GM19239 (cell line): ENCODE results near the gene SLC26A4.
"Not testable (repeated sequence)": the region's sequence is repeated elsewhere in the genome, so short reads cannot be mapped to it uniquely, and the experiment has no call there.

Source experiments
- DNase-seq: peaks from one replicate; pipeline ENCODE4 v3.0.0; 2011; ENCODE audit warnings: low spot score; ENCODE audit not compliant: insufficient read length
- FAIRE-seq: peaks from 2 replicates; lab custom pipeline; 2011; peaks lifted over from hg19 to GRCh38; lab: Jason Lieb, UNC

Gene SLC26A4

DNA sequence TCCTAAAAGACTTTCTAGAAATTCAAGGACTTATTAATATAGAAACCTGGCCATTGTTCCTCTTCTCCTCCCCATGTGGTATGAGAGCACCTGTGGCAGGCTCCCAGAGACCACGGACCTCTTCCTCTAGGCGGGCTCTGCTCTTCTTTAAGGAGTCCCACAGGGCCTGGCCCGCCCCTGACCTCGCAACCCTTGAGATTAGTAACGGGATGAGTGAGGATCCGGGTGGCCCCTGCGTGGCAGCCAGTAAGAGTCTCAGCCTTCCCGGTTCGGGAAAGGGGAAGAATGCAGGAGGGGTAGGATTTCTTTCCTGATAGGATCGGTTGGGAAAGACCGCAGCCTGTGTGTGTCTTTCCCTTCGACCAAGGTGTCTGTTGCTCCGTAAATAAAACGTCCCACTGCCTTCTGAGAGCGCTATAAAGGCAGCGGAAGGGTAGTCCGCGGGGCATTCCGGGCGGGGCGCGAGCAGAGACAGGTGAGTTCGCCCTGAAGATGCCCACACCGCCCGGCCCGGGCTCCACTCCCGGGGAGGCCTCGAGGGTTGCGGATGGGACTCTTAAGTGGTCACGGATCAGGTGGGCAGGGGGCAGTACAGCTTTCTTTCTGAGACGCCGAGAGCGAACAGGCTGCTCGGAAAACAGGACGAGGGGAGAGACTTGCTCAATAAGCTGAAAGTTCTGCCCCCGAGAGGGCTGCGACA is at the start of gene SLC26A4:
TSS of gene SLC26A4 (plus strand) at position 448 of the 700 bp plus-strand sequence. CDS start 814 bp downstream, outside the sequence.
- peak; percentile 21 for FAIRE-seq

DNA sequence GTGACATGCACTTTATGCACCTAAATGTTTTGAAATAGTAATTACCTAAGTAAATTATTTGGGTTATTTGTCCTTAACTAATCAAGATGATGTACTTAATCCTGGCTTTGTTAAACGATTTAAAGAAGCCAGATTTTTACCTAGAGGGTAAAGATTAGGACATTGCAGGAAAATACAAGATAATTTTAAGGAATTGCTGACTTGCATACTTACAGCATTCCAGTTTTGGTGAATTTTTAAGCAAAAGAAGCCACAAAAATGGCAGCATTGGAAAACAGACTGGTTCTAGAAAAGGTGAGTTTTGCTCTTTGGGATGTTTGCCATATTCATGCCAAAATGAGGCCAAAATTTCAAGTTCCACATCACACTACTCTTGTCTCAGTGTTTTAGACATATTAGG is 47.2 kb upstream of the SLC26A4 start:
- FAIRE-seq = no peak
- no peak for DNase-seq

More for the DNA sequence above, at the start of gene SLC26A4:
- no peak for DNase-seq

DNA sequence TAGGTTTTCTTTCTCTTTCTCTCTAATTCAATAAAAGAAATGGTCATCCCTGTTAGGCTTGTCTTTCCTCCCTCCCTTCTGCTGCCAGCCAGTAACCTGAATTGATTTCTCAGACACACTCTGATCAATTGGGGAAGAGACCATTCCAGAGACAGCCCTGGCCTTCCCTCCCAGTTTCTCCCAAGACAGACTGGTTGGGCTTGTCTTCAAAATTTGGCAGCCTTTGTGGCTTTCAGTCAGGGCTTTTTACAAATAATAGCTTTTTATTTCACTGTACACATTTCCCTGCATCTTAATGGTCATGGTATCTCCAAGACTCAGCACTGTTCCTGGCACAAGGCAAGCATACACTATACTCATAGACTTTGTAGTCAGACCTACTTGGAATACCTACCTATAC is 46.7 kb upstream of the SLC26A4 start:
- DNase-seq (no peak), FAIRE-seq (no peak)

DNA sequence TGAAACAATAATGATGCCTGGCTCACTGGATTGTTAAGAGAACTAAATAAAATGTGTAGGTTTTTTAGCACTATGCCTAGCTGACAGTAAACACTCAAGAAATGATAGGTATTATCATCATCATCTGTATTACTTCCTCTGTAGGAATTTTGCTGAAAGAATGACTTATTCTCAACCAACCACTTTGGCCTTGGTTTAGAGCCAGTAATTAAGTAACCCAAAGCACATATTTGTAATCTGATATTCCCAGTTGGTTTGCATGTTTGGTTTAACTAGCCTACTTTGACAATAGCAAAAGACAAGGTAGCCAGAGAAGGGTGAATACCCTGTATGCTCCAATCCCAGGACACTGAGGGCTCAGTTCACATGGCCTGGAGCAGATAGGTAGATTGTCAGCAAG is 46.2 kb upstream of the SLC26A4 start:
- FAIRE-seq = no peak
- no peak for DNase-seq

DNA sequence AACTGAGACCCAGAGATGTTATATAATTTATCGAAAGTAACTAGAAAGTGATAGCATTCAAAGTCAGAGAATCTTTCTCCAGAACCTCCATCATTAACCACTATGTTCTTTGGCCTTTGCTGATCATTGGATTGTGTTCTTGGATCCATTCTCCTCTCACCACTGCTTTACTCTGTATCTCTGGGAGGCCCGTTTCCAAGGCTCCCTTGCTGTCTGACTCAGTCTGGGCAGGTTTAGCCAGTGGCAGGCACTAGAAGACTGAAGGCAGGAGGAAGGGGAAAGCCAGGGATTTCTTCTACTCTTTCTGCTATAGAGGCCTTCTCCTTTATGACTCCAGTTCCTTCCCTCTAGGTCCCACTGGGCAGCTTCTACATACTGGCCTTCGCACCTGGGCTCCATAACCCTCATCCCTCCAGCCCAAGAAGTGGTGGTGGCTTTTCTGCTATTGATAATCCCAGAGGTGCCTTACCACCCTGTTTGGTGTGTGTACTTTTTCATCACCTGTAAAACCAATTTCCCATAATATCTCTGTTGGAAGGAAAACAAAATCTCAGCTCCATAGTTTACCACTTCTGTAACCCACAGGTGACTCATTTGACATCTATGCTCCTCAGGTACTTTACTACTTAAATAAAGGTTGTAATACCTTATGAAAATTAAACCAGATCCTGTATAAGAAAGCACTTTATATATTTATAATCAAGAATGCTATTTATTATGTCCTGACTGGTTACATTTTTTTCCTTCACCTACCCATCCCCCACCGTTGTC is 44.5 kb upstream of the SLC26A4 start:
- no peak for FAIRE-seq
- DNase-seq = no peak

DNA sequence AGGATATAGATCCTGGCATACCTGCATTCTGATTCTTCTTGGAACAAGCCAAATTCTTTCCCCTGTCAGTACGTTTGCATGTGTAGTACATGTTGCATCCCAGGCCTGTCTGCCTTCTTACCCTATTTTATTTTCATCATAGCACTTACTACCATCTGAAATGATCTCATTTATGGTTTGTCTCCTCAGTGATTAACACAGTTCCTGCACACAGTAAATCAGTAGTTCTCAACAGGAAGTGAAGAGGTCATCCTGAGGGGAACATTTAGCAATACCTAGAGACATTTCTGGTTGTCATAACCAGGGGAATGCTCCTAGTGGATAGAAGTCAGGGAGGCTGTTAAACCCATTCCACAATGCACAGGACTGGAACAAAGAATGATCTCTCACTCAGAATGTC is 38.2 kb upstream of the SLC26A4 start:
- FAIRE-seq = no peak
- DNase-seq = no peak

DNA sequence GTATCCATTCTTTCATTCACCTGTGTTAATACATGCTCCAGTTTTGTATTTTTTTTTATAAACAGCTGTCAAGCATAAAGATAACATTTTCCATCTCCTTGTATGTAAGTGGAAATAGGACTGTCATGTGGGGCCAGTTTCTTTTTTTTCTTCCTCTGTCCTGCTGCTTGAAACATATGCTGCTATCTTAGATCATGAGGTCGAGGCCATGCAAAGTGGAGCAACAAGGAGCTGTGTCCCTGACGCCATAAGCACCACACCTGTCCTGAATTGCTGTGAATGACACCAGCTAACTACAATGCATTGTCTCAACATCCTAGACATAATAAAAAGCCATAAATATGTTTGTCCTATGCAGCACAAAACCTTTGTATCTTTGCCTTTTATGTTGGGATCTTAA is 37.7 kb upstream of the SLC26A4 start:
- FAIRE-seq = no peak
- no peak for DNase-seq

DNA sequence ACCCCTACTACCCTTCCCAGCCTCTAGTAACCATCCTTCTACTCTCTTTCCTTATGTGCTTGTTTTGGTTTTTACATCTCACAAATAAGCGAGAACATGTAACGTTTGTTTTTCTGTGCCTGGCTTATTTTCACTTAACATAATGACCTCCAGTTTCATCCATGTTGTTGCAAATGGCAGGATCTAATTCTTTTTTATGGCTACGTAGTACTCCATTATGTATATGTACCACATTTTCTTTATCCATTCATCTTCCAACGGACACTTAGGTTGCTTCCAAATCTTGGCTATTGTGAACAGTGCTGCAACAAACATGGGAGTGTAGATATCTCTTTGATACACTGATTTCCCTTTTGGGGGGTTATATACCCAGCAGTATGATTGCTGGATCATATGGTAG is 33.6 kb upstream of the SLC26A4 start:
- DNase-seq (no peak), FAIRE-seq (no peak)

DNA sequence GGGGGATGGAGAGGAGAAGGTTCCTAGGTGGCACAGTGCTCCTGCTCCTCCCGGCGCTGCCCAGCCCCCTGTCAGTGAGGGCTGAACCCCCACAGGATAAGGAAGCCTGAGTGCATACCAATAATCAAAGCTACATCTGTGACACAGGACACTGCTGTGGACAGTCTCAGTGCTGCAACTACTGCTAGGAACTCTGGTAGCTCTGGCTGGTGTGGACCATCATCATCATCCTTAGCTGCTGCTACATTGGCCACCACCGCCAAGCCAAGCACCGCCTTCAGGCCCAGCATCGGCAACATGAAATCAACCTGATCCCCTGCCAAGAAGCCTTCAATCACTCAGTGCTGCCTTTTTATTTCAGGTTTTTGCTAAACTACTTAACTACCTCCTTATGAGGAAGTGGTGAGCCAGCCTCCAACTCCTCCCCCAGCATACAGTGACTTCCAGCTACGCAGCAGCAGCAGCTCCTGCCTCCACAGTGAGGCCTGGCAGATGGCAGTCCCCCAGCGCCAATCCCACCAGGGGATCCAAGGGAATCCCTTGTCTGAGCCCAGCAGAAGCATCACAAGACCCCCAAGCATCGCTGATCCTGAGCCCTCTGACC is 32.1 kb upstream of the SLC26A4 start:
- FAIRE-seq (no peak), DNase-seq (no peak)

DNA sequence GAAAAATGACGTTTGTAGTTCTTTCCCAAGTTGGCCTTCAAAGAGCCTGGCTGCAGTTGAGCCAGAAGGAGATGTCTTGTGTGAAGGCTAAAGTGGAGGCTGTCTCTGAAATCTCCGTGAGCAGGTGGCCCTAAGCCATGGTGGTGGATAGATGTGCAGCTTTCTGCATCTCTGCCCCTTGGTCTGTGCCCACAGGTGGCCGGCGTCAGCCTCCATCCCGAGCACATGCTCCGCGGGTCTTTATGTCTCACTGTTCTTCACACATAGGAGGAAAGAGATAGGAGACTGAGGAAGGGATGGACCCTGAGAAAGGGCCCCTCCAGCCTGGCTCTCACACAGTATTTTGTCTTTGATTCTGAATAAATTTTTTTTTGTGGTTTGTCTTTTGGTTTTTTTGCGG is 30.3 kb upstream of the SLC26A4 start:
- no peak for DNase-seq
- FAIRE-seq = no peak

DNA sequence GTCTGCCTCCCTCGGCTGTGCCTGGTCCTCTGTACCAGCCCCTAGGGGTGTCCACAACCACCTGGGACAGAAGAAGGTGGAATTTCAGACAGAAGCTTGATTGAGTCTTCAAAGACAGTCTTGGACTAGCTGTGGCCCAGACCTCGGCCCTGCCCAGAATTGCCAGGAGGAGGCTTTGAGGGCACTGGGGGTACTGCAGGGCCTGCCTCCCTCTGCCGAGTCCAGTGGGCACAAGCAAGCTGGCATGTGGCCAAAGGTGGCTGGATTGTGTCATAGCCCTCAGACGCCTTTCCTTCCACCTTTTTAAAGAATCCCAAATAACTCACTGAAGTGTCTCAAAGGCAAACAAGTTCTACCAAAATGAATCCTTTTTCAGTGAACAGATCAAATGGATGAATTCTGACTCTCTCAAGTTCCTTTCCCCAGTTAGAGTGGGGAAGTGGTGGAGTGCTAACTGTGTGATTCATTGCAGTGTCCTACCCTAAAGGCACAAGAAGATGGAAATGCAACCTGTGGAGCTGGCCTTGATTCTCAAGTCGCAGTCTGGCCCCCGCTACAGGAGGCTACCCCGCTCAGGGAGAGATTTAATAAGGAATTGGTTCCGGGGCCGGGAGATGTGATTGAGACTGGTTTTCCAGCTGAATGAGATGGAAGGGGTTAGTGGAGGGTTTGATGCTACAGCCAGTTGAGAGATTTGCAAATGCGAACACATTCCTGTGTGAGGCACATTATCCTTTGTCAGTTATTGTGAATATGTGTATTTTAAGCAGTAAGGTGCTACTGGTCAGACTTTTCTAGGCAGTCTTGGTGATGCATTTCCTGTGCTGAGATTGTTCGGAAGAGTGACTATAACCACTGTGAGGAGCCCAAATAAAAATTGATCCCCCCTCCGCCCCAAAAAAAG is 28.8 kb upstream of the SLC26A4 start:
- DNase-seq = no peak
- FAIRE-seq = no peak

DNA sequence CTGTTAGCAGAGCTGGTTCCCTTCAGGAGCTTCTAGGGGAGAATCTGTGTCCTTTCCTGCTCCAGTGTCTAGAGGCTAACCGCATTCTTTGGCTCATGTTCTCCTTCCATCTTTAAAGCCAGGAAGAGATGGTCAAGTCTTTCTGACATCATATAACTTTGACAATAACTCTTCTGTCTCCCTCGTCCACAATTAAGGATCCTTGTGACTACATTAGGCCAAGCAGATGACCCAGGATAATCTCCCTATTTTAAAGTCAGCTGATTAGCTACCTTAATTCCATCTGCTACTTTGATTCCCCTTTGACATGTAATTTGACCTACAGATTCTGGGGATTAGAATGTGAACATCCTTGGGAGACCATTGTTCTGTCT is 28.1 kb upstream of the SLC26A4 start:
- no peak for DNase-seq
- no peak for FAIRE-seq

DNA sequence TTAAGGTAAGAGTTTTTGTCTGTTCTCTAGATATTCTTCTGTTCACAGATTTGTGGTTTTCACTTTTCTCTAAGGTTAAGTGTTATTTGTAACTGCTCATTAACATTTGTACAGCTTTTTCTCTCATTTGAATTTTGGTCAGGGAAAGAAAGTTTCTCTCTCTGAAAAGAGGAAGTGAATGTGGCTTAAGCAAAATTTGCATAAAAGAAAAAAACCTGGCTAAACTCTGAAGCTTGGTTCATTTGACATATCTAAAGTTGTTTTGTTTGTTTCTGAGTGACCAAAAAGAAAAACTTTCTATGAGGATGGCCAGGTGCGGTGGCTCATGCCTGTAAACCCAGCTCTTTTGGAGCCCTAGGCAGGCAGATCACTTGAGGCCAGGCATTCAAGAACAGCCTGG is 22.0 kb upstream of the SLC26A4 start:
- no peak for DNase-seq
- FAIRE-seq = peak; percentile 96

DNA sequence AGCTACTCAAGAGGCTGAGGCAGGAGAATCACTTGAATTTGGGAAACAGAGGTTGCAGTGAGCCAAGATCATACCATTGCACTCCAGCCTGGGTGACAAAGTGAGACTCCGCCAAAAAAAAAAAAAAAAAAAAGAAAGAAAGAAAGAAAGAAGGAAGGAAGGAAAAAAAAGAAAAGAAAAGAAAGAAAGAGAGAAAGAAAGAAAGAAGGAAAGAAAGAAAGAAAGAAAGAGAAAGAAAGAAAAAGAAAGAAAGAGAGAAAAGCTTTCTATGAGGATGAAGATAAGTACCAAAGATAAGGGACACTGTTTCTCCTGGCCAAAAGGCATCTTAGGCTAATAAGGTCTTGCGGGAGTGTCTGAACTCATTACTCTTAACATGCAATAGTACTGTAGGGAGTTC is 21.6 kb upstream of the SLC26A4 start:
- FAIRE-seq, DNase-seq: not testable (repeated sequence)

DNA sequence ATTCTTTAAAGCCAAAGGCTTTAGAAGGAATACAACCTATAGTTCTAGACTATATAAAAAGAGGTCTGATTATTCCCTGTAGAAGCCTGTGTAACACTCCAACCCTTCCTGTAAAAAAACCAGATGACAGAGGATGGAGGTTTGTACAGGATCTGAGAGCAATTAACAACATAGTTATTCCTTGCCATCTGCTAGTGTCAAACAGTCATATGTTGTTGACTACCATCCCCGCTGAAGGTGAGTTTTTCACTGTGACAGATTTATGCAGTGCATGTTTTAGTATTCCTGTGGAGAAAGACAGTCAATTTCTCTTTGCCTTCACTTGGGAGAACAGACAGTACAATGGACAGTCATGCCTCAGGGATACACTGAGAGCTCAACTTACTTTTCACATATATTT is 19.0 kb upstream of the SLC26A4 start:
- FAIRE-seq (no peak), DNase-seq (no peak)

DNA sequence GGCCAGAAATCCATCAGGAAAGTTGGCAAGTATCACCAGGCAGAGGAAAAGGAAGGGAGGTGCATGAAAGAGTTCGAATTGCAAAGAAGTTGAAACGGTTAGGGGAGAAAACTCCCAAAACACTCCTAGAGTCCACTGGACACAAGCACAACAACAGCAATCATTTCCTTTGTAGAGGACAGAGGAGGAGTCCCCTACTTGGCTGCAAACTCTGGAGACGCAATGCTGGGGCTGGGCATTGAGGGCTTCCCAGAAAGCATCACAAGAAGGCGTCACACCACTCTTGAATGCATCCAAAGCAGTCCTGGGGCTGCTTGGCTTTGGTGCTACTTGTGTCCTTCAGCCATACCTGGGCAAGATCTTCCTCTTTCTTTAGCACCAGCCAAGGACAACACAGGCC is 18.1 kb upstream of the SLC26A4 start:
- DNase-seq (no peak), FAIRE-seq (no peak)

DNA sequence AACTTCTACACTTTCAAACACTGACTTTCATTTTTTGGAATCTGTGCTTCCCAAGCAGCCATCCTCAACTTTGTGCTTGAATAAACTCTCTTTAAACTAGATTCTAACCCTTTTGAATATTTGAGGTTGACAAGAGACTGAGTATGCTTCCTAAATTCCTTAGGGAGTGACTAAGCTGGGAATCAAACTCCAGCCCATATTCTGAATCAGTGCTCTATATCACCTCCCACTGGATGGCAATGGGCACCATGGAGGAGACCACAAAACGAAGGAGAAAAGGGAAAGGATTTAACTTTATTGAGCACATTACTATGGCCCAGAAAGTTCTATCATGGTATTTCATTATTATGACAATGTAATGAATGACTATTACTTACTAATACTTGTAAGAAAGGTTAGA is 17.2 kb upstream of the SLC26A4 start:
- FAIRE-seq = no peak
- no peak for DNase-seq

DNA sequence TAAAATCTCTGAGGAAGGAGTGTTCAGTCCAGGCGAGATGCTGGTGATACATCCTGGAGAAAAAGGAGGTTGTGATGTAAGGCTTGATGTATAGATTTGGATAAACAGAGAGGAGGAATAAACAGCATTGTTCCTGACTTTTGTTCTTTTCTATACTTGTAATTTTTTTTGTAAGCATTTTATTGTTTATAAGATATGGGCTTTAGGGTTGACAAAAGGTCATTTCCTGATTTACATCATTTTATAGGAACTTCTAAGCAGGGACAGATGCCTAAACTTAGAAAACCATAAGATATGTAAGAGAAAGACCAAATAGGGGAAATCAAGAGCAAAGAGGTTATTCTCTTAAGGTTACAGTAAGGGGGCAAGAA is 16.7 kb upstream of the SLC26A4 start:
- DNase-seq = no peak
- no peak for FAIRE-seq

DNA sequence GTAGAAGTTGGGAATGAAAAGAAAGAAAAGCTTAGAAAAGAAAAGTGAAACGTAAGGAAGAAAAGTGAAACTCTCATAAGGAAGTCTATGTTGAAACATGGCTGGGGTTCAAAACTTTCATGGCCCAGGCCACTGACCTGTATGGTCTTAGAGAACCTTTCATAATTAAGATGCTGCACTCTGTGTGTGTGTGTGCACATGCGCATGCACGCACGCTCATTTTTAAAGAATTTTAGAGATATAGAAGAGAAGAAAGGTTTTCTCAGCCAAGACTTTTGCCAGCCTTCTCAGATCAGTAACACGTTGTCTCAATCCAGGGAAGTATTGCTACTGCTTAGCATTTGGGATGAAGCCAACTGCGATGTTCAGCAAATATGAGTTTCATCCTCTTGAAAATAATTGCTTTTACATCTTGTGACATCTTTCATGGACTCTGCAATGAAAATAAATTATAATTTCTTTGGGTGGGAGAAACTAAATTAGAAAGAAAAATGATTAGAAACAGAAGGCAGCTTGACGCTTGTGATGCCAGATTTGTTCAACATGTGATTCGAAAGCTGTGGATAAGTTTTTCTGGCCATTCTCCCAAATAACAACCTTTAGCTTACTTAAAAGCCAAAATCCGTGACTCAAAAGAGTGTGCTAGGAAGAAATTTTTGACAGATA is 16.2 kb upstream of the SLC26A4 start:
- no peak for FAIRE-seq
- no peak for DNase-seq

DNA sequence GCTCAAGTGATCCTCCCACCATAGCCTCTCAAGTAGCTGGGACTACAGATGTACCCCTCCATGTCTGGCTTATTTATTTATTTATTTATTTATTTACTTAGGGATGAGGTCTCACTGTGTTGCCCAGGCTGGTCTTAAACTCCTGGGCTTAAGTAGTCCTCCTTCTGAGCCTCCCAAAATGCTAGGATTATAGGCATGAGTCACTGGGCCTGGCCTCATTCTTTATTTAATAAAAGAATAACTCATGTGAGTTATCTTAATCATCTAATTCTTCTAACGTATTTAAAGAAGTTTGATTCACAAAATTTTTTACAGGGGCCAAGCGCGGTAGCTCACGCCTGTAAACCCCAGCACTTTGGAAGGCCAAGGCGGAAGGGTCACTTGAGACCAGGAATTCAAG is 8.0 kb upstream of the SLC26A4 start:
- DNase-seq (no peak), FAIRE-seq (no peak)
